ENCODE measurements around the gene TNFRSF4.
A peak's percentile ranks its signal among the peaks of the same experiment; 100 is the strongest.

Gene TNFRSF4

DNA sequence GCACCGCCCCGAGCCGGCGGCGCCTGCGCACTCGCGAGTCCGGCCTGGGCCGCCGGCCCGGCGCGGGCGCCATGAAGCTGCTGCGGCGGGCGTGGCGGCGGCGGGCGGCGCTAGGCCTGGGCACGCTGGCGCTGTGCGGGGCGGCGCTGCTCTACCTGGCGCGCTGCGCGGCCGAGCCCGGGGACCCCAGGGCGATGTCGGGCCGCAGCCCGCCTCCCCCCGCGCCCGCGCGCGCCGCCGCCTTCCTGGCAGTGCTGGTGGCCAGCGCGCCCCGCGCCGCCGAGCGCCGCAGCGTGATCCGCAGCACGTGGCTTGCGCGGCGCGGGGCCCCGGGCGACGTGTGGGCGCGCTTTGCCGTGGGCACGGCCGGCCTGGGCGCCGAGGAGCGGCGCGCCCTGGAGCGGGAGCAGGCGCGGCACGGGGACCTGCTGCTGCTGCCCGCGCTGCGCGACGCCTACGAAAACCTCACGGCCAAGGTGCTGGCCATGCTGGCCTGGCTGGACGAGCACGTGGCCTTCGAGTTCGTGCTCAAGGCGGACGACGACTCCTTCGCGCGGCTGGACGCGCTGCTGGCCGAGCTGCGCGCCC, 18.3 kb upstream of the TNFRSF4 start, which contains the start of gene B3GALT6:
B3GALT6 (plus strand) TSS at position 30 of the 588 bp plus-strand sequence; CDS start at position 72, 42 bp downstream.
- no peak for DNase-seq

DNA sequence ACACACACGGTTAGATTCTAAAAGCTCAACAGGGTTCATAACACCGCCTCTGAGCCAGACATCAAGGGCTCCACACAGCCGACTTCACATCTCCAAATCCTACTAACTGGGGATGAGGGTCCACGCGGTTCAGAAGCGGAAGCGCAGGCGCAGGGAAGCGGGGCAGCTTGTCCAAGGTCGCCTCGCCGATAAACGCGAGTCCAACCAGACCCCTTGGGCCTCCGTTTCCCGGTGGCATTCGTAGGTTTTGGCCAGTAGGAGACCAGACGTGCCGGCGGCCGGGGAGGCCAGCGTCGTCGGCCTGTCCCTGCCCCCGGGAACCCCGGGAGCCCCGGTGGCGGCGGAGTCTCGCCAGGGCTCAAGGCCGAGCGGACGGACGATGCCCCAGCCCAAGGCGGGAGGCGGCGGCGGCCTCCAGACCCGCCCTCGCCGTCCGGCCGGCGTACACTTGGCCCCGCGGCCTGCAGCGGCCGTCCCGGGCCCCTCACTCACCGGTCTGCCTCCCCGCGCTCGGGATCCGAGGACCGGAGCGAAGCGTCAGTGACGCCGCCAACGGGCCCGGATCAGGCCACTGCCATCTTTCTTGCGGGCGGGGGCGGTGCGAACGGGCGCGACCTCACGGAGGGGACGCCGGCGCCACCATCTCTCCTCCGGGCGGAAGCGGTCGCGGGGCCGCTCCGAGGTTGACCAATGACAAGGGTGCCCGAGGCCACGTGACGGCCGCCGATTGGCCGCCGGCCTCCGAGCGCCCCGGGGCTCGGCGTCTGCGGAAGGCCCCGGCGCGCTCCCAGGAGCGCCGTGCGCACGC, 17.7 kb upstream of the TNFRSF4 start, which contains the start of gene SDF4:
SDF4 (minus strand) TSS at position 602 of the 808 bp plus-strand sequence. CDS start 3,229 bp downstream, outside the sequence.
- DNase-seq, result peak; percentile 95

DNA sequence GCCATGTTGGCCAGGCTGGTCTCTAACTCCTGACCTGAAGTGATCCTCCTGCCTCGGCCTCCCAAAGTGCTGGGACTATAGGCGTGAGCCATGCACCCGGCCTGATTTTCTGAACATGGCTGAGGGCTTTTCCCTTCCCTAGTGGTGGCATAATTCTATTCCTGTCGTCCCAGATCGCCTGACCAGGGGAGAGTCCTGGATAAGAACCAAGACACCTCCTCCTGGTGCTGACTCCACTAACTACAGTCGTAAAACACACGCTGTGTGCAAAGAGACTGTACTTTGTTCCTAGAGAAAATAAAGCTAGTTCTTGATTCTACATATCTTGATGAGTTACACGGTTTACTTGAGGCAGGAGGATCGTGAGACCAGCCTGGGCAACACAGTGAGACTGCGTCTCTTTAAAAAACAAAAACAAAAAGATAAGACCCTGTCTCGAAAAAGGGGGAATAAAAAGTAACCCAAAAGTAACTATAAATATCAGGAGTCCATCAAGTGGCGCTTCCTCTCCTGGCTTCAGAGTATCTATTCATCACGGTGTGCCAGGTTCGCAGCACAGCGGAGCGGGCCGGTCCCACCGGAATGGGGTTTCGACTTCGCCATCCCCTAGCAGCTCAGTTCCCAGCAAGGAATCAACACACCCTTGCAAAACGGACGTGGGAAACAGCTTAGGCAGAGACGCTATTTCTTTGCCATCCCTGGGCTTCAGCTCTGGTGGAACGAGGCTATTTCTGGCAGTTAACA, 16.9 kb upstream of the TNFRSF4 start:
- DNase-seq, result no peak

DNA sequence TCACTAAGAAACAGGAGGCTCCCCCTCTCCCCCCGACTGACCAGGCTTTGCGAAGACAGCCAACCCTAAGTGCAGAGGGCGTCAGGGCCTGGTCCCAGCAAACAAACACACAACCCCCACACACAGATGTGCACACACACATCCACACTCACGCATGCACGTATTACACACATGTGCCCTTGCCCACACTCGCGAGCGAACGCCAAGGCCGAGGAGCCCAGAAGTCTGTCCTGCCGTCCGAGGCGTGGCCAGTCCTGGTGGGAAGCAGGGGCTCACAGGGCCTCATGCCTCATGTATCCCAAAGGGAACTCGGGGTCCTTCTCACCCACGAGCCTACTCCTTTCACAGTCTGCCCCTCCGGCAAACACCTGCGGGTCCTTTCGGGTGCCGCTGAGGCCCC, 15.8 kb upstream of the TNFRSF4 start:
- DNase-seq, result no peak

DNA sequence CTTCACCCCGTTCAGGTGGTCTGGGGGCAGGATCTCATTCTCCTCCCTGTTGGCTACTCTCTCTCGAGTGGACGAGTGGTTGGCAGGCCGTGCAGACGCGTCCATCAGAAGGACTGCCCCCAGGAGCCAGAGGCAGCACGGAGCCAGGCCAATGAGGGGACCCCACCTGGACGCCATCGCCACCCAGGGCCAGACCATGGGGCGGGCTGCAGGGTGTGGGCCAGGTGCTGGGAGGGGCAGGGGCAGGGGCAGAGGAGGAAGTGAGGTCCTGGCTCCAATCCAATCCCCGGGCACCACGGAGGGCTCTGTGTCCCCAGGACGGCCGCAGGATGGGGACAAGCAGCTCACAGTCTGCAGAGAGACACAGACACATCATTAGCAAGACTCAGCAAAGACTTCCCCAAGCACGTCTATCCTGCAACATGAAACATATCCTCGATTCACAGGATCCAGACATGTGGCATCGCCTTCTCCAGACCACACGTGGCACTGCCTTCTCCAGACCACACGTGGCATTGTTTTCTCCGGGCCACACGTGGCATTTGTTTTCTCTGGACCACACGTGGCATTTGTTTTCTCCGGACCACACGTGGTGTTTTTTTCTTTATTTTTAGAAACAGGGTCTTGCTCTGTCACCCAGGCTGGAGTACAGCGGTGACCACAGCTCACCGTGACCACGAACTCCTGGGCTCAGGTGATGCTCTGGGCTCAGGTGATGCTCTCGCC, 14.8 kb upstream of the TNFRSF4 start:
- no peak for DNase-seq

DNA sequence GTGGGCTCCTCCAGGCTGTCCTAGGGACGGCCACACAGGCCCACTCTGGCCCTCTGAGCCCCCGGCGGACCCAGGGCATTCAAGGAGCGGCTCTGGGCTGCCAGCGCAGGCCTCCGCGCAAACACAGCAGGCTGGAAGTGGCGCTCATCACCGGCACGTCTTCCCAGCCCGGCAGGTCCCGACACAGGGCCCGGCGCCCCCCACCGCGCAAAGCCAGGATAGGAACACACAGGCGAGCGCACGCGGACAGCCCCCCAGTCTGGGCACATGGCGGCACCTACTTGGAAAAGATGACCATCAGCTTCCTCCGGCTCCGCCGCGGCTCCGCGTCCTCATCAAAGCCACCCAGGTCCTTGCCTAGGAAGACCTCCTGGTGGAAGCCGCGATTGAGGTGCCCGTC, 14.2 kb upstream of the TNFRSF4 start:
- no peak for DNase-seq

DNA sequence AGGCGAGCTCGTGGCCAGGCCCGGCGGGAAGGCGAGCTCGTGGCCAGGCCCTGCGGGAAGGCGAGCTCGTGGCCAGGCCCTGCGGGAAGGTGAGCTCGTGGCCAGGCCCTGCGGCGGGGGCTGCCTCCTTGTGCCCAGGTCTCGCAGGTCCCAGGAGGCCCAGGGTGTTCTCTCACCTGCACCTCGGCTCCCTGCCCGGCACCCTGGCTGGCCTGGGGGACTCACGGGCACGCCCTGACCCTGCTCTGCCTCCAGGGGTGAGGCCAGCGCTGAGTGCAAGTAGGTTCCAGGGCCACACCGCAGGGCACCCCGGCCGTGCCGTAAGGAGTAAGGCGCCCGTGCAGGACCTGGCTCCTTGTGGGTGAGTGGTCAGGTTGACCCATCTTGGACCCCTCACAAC, 13.4 kb upstream of the TNFRSF4 start:
- no peak for DNase-seq

DNA sequence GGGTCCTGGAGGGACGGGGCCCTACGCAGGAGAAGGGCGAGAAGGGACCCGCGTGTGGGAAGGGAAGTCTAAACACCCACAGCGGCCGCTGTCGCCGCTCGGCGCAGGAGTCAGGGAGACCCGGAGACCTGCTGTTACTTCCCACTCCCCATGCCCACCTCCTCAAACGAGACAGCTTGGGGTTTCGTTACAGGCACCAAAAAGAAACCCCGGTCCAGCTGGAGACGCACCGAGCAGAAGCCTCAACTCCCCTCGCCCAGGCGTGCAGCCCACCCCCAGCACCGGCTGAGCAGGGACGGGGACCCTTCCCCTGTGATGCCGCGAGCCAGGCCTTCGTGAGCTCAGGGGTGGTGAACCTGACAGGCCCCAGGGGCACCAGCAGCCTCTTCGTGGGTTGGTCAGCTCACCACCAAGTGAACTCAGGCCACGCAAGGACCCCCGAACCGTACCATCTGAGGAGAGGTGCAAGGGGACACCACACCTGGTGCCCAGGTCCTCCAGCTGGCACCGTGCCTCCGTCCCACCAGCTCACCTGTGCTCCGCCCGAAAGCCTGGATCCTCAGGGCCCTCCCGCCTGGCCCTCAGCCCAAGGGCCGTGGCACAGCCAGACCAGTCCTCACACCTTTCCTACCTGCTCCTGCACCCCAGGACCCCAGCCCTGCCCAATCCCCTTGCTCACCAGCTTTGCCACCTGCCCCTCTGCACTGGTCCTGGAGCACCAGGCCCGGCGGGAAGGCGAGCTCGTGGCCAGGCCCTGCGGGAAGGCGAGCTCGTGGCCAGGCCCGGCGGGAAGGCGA, 12.8 kb upstream of the TNFRSF4 start:
- no peak for DNase-seq

DNA sequence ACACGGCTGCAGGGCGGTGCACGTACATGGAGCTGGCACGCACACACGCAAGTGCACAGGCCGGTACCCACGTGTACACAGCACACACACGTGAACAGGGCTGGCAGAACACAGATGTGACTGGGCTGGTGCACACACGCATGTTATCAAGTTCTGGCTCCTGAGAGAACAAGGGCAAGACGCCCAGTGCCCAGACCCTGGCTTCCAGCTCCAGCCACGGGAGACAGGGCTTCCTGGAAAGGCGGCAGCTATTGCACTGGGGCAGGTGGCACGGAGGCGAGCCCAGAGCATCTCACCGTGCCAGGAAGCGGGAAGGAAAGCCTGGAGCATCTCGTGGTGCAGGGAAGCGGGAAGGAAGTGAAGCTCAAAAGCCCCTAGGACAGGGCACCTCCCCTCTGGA, 12.0 kb upstream of the TNFRSF4 start:
- no peak for DNase-seq

DNA sequence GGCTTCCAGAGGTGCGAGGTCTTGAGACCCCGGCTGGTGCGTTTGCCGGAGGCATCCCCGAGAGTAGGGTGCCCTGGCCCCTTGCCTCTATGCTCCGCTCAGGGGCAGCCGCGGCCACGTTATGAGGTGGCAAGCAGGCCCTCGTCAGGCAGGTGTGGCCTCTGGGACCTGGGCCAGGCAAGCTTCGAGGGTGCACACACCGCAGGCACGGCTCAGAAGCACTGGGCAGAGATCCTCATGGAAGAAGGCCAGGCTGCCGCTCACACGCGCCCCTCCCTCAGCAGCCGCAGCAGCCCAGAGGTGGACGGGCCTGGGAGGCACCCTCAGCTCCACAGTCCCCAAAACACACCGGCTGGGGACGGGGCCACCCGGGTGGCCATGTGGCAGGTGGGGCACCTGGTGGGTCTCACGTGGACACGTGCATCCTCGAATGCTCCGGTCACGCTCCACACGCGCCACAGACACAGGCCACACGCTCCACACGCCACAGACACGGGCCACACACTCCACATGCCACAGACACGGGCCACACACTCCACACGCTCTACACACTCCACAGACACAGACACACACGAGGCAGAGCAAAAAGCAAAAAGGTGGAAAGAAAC, 11.4 kb upstream of the TNFRSF4 start:
- DNase-seq, result no peak

DNA sequence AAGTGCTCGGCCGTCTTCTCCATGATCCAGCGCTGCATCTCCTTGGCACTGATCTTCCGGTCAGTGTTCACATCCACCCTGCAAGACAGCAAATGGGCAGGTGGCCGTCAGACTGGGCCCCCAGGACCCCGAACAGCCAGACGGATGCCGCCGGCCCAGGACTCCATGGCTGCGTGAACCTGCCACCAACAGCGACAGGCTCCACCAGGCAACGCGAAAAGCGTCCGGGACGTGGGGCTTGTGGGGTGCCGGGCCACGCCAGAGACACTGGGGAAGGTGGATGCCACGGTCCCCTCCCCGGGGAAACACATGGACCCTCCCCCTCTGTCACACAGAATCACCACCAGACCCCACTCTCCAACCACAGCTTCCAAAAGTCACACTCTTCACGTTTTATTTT, 9.9 kb upstream of the TNFRSF4 start:
- DNase-seq, result no peak

DNA sequence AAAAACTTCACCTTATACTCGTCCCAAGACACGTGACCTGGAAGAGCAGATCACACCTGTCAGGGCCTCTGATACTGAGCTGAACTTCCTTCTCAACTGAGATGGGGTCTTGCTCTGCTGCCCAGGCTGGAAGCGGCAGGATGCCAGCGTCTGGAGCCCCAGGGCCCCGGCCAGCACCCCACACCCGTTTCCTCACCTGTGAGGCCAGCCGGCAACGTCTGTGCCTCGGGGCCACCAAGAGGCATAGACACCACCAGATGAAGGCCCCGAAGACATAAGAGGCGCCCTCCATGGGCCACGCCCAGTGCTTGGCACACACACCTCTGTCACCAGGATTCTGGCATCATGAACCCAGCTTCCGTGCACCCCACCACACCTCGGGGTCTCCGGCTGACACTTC, 9.4 kb upstream of the TNFRSF4 start:
- DNase-seq, result no peak

DNA sequence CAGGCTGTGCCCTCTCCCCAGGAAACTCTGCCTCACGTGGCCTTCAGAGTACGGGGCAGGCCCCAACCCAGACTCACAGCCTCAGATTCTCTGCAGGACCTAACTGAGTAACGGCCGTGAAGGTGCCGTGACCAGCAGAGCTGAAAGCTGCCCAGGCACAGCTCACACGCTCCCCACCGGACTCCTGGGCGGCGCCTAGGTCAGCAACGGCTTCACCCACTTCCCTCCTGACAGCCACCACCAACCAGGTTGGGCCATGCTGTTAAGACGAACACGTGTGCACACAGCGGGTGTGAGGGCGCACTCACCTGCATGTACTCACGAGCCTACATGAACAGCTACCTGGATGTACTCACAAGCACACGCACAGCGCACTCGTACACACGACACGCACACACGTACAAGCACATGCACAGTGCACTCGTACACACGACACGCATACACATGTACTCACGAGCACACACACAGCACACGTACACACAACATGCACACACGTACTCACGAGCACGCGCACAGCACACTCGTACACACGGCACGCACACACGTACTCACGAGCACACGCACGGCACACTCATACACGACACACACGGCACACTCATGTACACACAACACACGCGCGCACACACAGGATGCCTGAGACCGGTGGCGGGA, 8.7 kb upstream of the TNFRSF4 start:
- DNase-seq, result no peak

DNA sequence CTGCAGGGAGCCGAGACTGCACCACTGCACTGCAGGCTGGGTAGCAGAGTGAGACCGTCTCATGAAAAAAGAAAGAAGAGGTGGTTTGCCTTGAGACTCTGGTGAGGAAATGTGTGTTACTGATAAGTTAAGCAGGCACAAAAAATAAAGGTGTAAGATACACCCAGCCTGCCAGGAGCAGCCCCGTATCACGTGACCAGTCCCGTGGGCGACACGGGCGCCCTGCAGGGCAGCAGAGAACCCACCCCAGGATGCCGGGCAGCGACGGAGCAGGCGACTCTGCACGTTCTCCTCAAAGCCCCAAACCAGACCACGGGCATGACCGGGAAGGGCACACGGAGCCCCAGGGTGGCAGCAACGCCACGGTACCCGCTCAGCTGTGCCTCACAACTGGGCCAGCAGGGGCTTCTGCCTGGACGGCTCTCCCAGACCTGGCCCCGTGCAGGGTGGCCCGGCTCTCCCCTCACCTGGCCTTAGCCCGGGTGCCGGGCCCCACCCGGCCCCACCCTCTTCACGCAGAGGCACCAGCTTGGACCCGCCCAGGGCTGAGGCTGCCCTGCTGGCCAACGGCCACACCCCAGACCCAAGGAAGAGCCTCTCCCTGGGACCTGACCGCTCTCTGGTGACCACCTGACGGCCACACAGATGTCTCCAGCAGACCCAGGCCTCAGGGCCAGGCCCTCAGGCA, 8.1 kb upstream of the TNFRSF4 start:
- no peak for DNase-seq

DNA sequence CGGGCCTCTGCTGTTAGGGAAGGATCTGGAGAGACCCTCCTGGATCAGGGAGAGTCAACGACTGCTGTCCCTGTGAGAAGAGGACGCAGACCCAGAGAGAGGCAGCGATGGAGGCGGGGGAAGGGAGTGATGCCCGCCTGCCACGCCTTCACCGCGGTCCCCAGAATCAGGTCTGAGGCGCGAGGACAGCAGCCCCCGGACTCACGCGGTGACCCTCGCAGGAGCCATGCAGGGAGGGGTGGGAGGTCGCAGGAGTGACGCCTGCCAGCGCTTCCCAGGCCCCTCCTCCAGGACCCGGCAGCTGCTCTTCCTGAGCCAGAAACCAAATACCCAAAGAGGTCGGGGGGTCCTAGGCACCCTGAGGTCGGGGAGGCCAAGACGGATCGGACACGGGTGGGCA, 6.2 kb upstream of the TNFRSF4 start:
- DNase-seq, result no peak

DNA sequence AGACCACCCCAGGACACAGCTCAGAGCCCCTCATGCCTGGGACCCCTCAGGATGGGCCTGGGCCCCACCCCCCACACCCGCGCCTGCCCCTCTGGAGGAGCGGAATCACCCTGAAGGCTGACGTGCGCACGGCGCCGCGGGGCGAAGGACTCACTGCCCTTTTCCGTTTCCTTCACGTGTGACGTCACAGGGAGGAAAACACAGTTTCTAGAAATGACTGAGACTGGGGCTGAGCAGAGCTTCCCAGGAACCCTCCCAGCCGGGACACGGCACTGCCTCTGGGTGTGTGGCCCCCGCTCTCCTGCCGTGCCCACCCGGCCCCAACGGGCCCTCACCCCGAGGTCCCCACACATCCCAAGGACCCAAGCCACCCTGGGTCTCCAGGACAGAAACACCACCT, 5.4 kb upstream of the TNFRSF4 start:
- DNase-seq, result peak; percentile 37

DNA sequence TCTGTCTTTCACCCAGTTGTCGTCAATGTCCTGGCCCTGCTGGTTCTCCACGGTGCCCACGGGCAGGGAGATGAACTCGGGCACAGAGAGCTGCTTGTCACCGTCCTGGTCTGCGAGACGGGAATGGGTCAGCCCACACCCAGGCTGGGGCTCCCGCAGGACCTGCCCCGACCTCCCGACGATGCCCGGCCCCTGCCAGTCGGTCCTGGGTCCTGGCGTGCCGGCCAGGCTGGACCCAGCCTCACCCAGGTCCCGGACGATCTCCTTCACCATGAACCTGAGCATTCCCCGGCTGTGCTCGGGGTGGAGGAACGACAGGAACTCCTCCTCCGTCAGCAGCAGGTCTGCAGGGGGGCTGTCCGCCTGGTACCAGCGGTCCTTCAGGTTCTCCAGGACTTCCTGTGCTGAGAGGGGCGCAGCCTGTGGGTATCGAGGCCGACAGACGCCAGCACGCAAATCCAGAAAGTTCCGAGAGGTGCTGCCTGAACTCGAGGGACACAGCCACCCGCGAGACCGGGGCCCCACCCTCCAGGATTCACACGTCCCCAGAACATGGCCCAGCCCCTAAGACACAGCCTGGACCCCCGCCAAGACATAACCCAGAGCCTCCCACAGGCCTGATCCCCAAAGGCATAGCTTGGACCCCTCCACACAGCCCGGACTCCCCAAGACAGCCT, 4.7 kb upstream of the TNFRSF4 start:
- no peak for DNase-seq

DNA sequence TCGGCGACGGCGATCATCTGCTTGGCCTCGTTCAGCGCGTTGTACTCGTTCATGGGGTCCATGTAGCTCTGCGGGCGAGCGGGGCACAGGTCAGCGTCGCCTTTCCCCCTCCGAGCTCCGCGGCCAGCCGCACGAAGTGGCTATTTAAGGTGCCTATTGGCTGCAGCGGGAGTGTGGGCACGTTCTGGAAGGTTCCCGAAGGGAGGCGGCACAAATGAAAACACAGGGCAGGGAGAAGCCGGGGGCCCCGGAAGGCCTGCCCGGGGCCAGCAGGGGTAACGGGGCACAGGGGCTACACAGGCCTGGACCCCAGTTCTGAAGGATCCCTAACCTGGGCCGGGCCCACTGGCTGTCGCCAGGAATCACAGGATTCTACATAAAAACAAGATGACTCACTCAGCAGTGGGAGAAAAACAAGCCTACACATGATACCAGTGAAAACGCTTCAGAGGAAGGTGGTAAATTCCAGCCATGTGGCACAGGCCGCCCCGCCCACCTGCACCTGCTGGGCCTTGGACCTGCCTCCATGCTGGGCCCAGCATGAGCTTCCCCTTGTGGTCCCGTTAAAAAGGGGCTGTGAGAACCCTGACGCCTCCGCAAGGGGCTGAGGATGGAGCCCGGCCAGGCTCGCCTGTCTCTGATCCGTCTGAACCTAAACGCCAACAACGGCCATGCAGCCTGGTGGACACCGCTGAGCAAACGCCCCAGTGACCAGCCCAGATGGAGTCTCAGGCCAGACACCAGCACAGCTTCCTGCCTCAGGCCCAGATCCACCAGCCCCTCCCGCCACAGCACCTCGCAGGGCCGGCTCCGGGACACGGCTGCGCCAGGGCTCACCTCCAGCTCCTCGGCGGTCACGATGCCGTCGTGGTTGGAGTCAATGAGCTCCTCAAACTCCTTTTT, 3.9 kb upstream of the TNFRSF4 start:
- DNase-seq, result no peak

All from effector CD4-positive, alpha-beta T cell (primary cell).